ENCODE measurements around the gene CDH19. TPM values are rescaled to one million over a fixed set of nuclear protein-coding genes. Genes with fewer than 3 reads are reported as not detected.

CDH19 gene
- polyA plus RNA-seq, 3 donors = 0.01 TPM; not detected in 2

DNA sequence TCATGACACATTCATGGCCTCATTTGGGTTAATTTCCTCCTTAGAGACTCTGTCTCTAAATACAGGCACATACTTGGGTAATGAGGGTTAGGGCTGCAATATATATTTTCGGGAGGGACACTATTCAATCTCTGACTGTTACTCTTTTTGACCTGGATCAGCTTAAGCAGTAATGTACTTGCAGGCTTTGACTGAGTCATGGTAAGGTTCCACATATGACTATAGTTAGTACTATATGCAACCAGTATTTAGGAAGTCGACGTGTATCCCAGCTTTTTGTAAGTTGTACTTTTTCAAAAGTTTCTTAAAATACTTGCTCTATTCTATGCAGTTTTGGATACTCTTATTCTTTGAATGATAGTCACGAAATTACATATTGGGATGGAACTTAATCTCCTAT, 37.2 kb upstream of the CDH19 start:
- peaks cover 23% of the 10 kb centered on the region for H3K4me1 Mint-ChIP-seq
- H3K27ac Mint-ChIP-seq = peak overlapping the region in 6 of 7 donors; percentile 3 to 87 (median 70)

DNA sequence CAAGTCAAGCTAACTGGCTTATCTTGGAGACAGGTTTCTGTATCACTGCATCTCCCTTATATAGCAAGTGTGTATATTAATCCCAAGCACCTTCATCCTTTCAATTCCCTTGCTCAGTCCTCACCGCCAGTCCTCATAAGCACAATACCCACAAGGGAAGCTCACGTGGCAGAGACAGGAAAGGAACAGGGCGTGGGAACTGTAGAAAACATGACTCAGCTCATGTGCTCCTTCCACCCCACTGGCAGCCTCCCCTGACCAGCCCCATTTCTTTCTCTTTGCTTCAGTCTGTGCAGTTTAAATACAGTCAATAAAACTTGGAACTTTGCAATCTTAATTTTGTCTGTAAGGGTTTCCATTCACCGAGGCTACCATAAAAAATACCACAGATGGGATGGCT, 36.5 kb upstream of the CDH19 start:
- WGBS (ENCODE audit: insufficient coverage) = 0% methylated on average over 2 of the region's 4 CpGs
- Mint-ChIP-seq H3K27ac (peak overlapping the region; percentile 69 to 88 (median 76)), H3K9me3 (peaks cover 0 to 2% (median 0%) of the 10 kb centered on the region in 7 donors), H3K36me3 (no peaks in the 10 kb centered on the region), H3K27me3 (ENCODE audit: low read depth in 3 of 3) (peaks cover 0 to 2% (median 0%) of the 10 kb centered on the region in 3 donors), H3K4me1 (peaks cover 23% of the 10 kb centered on the region), H3K4me3 (peak overlapping the region in 1 of 2 donors; percentile 64)
- H3K9ac ChIP-seq (ENCODE audit: insufficient read depth, low read length, poor library complexity, severe bottlenecking) = no peak overlapping the region
- no peak overlapping the region for H2AFZ ChIP-seq (ENCODE audit: insufficient read depth, low read depth, low read length, poor library complexity, severe bottlenecking)
- TF ChIP-seq, protein P1, sequence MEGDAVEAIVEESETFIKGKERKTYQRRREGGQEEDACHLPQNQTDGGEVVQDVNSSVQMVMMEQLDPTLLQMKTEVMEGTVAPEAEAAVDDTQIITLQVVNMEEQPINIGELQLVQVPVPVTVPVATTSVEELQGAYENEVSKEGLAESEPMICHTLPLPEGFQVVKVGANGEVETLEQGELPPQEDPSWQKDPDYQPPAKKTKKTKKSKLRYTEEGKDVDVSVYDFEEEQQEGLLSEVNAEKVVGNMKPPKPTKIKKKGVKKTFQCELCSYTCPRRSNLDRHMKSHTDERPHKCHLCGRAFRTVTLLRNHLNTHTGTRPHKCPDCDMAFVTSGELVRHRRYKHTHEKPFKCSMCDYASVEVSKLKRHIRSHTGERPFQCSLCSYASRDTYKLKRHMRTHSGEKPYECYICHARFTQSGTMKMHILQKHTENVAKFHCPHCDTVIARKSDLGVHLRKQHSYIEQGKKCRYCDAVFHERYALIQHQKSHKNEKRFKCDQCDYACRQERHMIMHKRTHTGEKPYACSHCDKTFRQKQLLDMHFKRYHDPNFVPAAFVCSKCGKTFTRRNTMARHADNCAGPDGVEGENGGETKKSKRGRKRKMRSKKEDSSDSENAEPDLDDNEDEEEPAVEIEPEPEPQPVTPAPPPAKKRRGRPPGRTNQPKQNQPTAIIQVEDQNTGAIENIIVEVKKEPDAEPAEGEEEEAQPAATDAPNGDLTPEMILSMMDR (IDR thresholded peaks at IDR 0.05) = no peak
- DNase-seq = peak; percentile 43 to 85 (median 68)
- no peaks in the 10 kb centered on the region for H3K9me3 ChIP-seq (replicated peaks in 1 of 2; ENCODE audit: control insufficient read depth in 1 of 2, insufficient read depth in 1 of 2, low read length in 2 of 2)
- intact Hi-C loops (cut with micrococcal nuclease) = no loop called here
- peaks cover 24 to 28% of the 10 kb centered on the region in 2 donors for H3K4me1 ChIP-seq (ENCODE audit: control insufficient read depth in 1 of 2, insufficient read depth in 2 of 2, low read length in 2 of 2)
- H3K79me2 ChIP-seq (ENCODE audit: insufficient read depth, low read length) = no peaks in the 10 kb centered on the region
- no peaks in the 10 kb centered on the region for H3K36me3 ChIP-seq (replicated peaks in 1 of 2; ENCODE audit: control insufficient read depth in 1 of 2, insufficient read depth in 2 of 2, low read length in 2 of 2)
- H3K4me3 ChIP-seq (replicated peaks in 1 of 3; ENCODE audit: low read depth in 2 of 3, low read length in 3 of 3) = peak overlapping the region in 1 of 3 experiments; percentile 8
- H3K27ac ChIP-seq (ENCODE audit: low read depth in 1 of 2, low read length in 2 of 2) = peak overlapping the region in 1 of 2 donors; percentile 30
- H3K27me3 ChIP-seq (ENCODE audit: control insufficient read depth in 2 of 2, insufficient read depth in 2 of 2, low read length in 2 of 2) = no peaks in the 10 kb centered on the region
- peak overlapping the region; percentile 17 for H3K4me2 ChIP-seq (replicated peaks; ENCODE audit: extremely low read depth, low read length, poor library complexity, severe bottlenecking)
- no peaks in the 10 kb centered on the region for H4K20me1 ChIP-seq (ENCODE audit: insufficient read depth, low read length)

More for the DNA sequence above, 37.2 kb upstream of the CDH19 start:
- Histone ChIP-seq H2AFZ (ENCODE audit: insufficient read depth, low read depth, low read length, poor library complexity, severe bottlenecking) (no peak overlapping the region), H3K9me3 (replicated peaks in 1 of 2; ENCODE audit: control insufficient read depth in 1 of 2, insufficient read depth in 1 of 2, low read length in 2 of 2) (no peaks in the 10 kb centered on the region), H3K4me1 (ENCODE audit: control insufficient read depth in 1 of 2, insufficient read depth in 2 of 2, low read length in 2 of 2) (peaks cover 24 to 28% of the 10 kb centered on the region in 2 donors), H3K4me3 (replicated peaks in 1 of 3; ENCODE audit: low read depth in 2 of 3, low read length in 3 of 3) (peak overlapping the region in 1 of 3 experiments; percentile 8), H3K79me2 (ENCODE audit: insufficient read depth, low read length) (no peaks in the 10 kb centered on the region), H3K27ac (ENCODE audit: low read depth in 1 of 2, low read length in 2 of 2) (peak overlapping the region in 1 of 2 donors; percentile 30), H3K27me3 (ENCODE audit: control insufficient read depth in 2 of 2, insufficient read depth in 2 of 2, low read length in 2 of 2) (no peaks in the 10 kb centered on the region), H3K9ac (ENCODE audit: insufficient read depth, low read length, poor library complexity, severe bottlenecking) (no peak overlapping the region), H3K4me2 (replicated peaks; ENCODE audit: extremely low read depth, low read length, poor library complexity, severe bottlenecking) (no peak overlapping the region), H3K36me3 (replicated peaks in 1 of 2; ENCODE audit: control insufficient read depth in 1 of 2, insufficient read depth in 2 of 2, low read length in 2 of 2) (no peaks in the 10 kb centered on the region), H4K20me1 (ENCODE audit: insufficient read depth, low read length) (no peaks in the 10 kb centered on the region)
- TF ChIP-seq, protein P1 (IDR thresholded peaks at IDR 0.05) = no peak
- WGBS (ENCODE audit: insufficient coverage) = 100% methylated on average over 1 of the region's 4 CpGs
- Mint-ChIP-seq H3K4me3 (peak overlapping the region in 1 of 2 donors; percentile 10), H3K9me3 (peaks cover 0 to 2% (median 0%) of the 10 kb centered on the region in 7 donors), H3K27me3 (ENCODE audit: low read depth in 3 of 3) (peaks cover 0 to 2% (median 0%) of the 10 kb centered on the region in 3 donors), H3K36me3 (no peaks in the 10 kb centered on the region)
- peak; percentile 6 to 41 (median 20) for DNase-seq
- intact Hi-C loops (cut with micrococcal nuclease) = no loop called here
